ENCODE results near the gene MRAP2. TPM values are rescaled to one million over a fixed set of nuclear protein-coding genes. Genes with fewer than 3 reads are reported as not detected.
"Not testable (repeated sequence)": the region's sequence is repeated elsewhere in the genome, so short reads cannot be mapped to it uniquely, and the experiment has no call there.

The MRAP2 gene
- total RNA-seq, 2 experiments from 2014 or later = not detected

DNA sequence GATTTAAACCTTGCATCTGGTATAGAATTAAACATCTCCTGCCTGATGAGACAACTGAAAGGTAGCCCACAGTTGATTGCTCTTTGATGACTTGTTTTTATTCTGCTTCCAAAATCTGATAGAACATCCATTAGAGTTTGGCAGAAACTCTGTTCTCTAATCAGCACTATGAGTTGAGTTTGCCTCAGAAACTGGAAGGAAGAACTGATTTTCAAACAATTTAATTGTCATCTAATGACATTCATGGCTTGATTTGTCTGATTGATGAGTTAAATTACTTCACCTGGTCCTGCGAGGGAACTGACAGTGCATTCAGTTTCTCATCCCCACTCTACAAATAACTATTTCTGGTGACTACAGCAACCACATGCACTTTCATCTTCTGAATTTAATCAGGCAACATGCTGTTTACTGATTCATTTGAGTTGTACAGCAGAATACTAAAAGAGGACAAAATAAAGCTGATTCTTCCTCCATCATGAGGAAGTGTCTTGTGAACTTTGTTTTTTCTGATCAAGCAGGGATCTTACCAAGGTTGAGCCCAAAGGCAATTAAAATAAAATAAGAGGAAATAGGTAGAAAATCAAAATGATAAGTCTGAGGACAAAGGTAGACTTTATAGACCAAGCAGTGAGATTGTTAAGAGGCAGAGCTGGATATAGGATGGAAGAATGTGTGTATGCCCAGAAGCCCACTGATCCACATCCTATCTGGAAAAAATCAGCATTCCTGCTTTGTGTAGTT, 15.7 kb upstream of the MRAP2 start:
- Mint-ChIP-seq H3K9me3 (no peaks in the 10 kb centered on the region), H3K36me3 (ENCODE audit: low read depth) (no peaks in the 10 kb centered on the region), H3K27ac (no peak overlapping the region), H3K4me1 (ENCODE audit: low read depth) (no peaks in the 10 kb centered on the region), H3K4me3 (no peak overlapping the region), H3K27me3 (ENCODE audit: low read depth) (peaks cover 17% of the 10 kb centered on the region)
- CTCF ChIA-PET = no interaction called here
- intact Hi-C loops (cut with micrococcal nuclease) = no loop called here
- DNase-seq = no peak

DNA sequence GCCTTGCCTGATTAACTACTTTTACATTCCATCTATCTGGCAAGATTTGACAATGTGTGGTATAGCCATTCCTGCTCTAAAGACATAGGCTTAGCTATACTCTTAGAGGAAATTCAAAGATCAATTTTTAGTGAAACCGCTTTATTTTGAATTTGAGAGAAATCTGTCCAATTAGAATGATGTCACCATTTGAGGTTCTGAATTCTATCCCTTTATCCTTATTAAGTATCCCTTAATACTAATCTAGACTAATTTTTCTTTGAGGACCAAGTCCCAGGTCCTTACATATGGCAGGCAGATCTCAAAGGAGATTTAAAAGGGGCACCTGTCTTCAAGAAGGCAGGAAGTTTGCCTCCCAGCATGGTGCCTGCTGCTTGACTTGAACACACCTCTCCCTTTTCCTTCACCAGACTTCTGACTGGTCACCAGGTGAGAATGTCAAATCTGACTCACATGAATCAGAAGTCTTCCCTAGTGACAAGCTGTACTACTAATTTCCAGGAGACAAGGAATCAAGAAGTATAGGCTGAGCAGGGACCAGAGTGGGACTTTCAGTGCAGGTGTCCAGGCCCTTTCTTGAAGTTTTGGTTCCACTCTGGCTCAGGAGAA, 15.0 kb upstream of the MRAP2 start:
- intact Hi-C loops (cut with micrococcal nuclease) = no loop called here
- no peaks in the 10 kb centered on the region for H3K9me3 Mint-ChIP-seq
- no peak for DNase-seq
- no peak overlapping the region for H3K27ac Mint-ChIP-seq
- peaks cover 17% of the 10 kb centered on the region for H3K27me3 Mint-ChIP-seq (ENCODE audit: low read depth)
- H3K36me3 Mint-ChIP-seq (ENCODE audit: low read depth) = no peaks in the 10 kb centered on the region
- no peak overlapping the region for H3K4me3 Mint-ChIP-seq
- H3K4me1 Mint-ChIP-seq (ENCODE audit: low read depth) = no peaks in the 10 kb centered on the region
- CTCF ChIA-PET = interaction anchor here (0.7 kb wide), 1 partner anchor 750 kb away, joined by 6 read pairs; no protein-coding TSS in a partner anchor

DNA sequence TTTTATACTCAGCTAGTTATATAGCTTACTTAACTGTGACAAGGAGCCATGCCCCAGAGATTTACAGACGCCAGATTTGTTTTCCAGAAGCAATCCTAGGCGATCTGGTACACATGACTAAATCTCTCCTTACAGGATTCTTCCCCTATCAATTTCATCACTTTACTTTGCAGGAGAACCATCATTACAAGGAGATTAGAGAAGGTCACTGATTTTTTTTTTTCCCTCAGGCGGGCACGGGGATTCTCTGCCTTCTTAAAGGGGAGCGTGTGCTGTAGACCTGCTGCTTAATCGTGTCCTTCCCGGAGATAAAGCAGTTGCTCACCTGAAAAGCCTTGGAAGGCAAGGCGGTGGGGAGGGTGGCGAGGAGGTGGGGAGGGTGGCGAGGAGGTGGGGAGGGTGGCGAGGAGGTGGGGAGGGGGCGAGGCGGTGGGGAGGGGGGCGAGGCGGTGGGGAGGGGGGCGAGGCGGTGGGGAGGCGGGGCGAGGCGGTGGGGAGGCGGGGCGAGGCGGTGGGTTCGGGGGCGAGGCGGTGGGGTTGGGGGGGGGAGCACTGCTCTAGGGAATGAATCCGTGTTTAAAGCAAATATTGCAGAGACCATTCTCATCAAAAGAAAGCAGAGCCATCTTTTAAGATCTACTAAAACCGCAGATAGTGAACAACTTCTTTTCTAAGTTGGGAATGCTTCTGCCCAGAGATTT, 14.3 kb upstream of the MRAP2 start:
- Mint-ChIP-seq H3K27me3 (ENCODE audit: low read depth) (peaks cover 18% of the 10 kb centered on the region), H3K4me3 (no peak overlapping the region), H3K9me3 (no peaks in the 10 kb centered on the region), H3K4me1 (ENCODE audit: low read depth) (no peaks in the 10 kb centered on the region), H3K27ac (no peak overlapping the region), H3K36me3 (ENCODE audit: low read depth) (no peaks in the 10 kb centered on the region)
- DNase-seq = no peak
- CTCF ChIA-PET = interaction anchor here (0.6 to 0.7 kb wide), 2 partner anchors 247 to 750 kb away, joined by 3 to 6 read pairs; no protein-coding TSS in a partner anchor
- intact Hi-C loops (cut with micrococcal nuclease) = no loop called here

GRCh38 chr6:84019842-84020211, 13.7 kb upstream of the MRAP2 start:
- no peak for DNase-seq
- no peak overlapping the region for H3K27ac Mint-ChIP-seq
- H3K4me1 Mint-ChIP-seq (ENCODE audit: low read depth) = no peaks in the 10 kb centered on the region
- H3K9me3 Mint-ChIP-seq = no peaks in the 10 kb centered on the region
- H3K27me3 Mint-ChIP-seq (ENCODE audit: low read depth) = peaks cover 18% of the 10 kb centered on the region
- intact Hi-C loops (cut with micrococcal nuclease) = no loop called here
- no peak overlapping the region for H3K4me3 Mint-ChIP-seq
- H3K36me3 Mint-ChIP-seq (ENCODE audit: low read depth) = no peaks in the 10 kb centered on the region
- CTCF ChIA-PET = interaction anchor here (0.6 kb wide), 1 partner anchor 246 kb away, joined by 3 read pairs; no protein-coding TSS in a partner anchor

- peaks cover 20% of the 10 kb centered on the region for H3K27me3 Mint-ChIP-seq (ENCODE audit: low read depth)
Measured at GRCh38 chr6:84021625-84022024, 11.9 kb upstream of the MRAP2 start.

GRCh38 chr6:84026721-84027164, 6.8 kb upstream of the MRAP2 start:
- Mint-ChIP-seq H3K4me1 (ENCODE audit: low read depth) (no peaks in the 10 kb centered on the region), H3K4me3 (no peak overlapping the region), H3K27ac (no peak overlapping the region), H3K36me3 (ENCODE audit: low read depth) (no peaks in the 10 kb centered on the region), H3K27me3 (ENCODE audit: low read depth) (peaks cover 17% of the 10 kb centered on the region), H3K9me3 (peaks cover 7% of the 10 kb centered on the region)
- intact Hi-C loops (cut with micrococcal nuclease) = no loop called here
- CTCF ChIA-PET = no interaction called here
- no peak for DNase-seq

More at GRCh38 chr6:84021625-84022024, 11.9 kb upstream of the MRAP2 start:
- Mint-ChIP-seq H3K4me1 (ENCODE audit: low read depth) (no peaks in the 10 kb centered on the region), H3K36me3 (ENCODE audit: low read depth) (no peaks in the 10 kb centered on the region), H3K4me3 (no peak overlapping the region), H3K27ac (no peak overlapping the region), H3K9me3 (peaks cover 5% of the 10 kb centered on the region)
- no peak for DNase-seq
- CTCF ChIA-PET = no interaction called here
- intact Hi-C loops (cut with micrococcal nuclease) = no loop called here

- Mint-ChIP-seq H3K4me1 (ENCODE audit: low read depth) (no peaks in the 10 kb centered on the region), H3K27me3 (ENCODE audit: low read depth) (peaks cover 23% of the 10 kb centered on the region), H3K27ac (no peak overlapping the region), H3K36me3 (ENCODE audit: low read depth) (no peaks in the 10 kb centered on the region), H3K9me3 (peaks cover 7% of the 10 kb centered on the region), H3K4me3 (no peak overlapping the region)
- CTCF ChIA-PET = no interaction called here
- intact Hi-C loops (cut with micrococcal nuclease) = no loop called here
- DNase-seq = no peak
Measured at GRCh38 chr6:84027340-84028181, 6.0 kb upstream of the MRAP2 start.

GRCh38 chr6:84028350-84028749, 5.2 kb upstream of the MRAP2 start:
- intact Hi-C loops (cut with micrococcal nuclease) = no loop called here
- peaks cover 7% of the 10 kb centered on the region for H3K9me3 Mint-ChIP-seq
- H3K4me1 Mint-ChIP-seq (ENCODE audit: low read depth) = no peaks in the 10 kb centered on the region
- no peak overlapping the region for H3K4me3 Mint-ChIP-seq
- no peaks in the 10 kb centered on the region for H3K36me3 Mint-ChIP-seq (ENCODE audit: low read depth)
- H3K27me3 Mint-ChIP-seq (ENCODE audit: low read depth) = peaks cover 31% of the 10 kb centered on the region
- no peak for DNase-seq
- CTCF ChIA-PET = no interaction called here
- H3K27ac Mint-ChIP-seq = no peak overlapping the region

DNA sequence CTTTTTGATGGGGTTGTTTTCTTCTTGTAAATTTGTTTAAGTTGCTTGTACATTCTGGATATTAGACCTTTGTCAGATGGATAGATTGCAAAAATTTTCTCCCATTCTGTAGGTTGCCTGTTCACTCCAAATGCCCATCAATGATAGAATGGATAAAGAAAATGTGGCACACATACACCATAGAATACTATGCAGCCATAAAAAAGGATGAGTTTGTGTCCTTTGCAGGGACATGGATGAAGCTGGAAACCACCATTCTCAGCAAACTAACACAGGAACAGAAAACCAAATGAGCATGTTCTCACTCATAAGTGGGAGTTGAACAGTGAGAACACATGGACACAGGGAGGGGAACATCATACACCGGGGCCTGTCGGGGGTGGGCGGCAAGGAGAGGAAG, 1.6 kb upstream of the MRAP2 start:
- H3K9me3 Mint-ChIP-seq; H3K4me3 Mint-ChIP-seq; CTCF ChIA-PET; H3K27ac Mint-ChIP-seq; DNase-seq; intact Hi-C loops (cut with micrococcal nuclease); H3K4me1 Mint-ChIP-seq (ENCODE audit: low read depth); H3K36me3 Mint-ChIP-seq (ENCODE audit: low read depth): not testable (repeated sequence)
- peaks cover 49% of the 10 kb centered on the region for H3K27me3 Mint-ChIP-seq (ENCODE audit: low read depth)

DNA sequence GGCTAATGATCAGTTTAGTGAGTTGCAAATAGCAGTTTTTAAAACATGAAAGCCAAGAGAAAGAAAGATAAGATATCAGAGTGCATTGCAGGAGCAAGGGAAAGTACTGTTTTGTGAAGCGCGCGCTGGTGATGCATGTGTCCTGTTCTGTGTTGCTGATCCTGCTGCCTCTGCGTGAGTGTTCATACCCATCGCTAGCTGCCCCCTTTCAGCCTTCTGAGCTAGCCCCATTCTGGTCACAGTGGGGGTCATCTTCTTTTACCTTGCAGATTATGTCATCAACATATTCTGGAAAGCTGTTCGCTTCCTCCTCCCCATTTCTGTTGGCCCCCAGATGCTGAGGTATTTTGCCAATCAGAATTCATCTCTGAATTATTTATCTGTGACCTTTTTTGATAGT, 1.9 kb downstream of the MRAP2 start:
- Mint-ChIP-seq H3K27me3 (ENCODE audit: low read depth) (peaks cover 52% of the 10 kb centered on the region), H3K4me3 (no peak overlapping the region), H3K36me3 (ENCODE audit: low read depth) (no peaks in the 10 kb centered on the region), H3K9me3 (no peaks in the 10 kb centered on the region), H3K27ac (no peak overlapping the region), H3K4me1 (ENCODE audit: low read depth) (peaks cover 5% of the 10 kb centered on the region)
- no peak for DNase-seq
- CTCF ChIA-PET = interaction anchor here (0.6 kb wide), 1 partner anchor 185 kb away, joined by 3 read pairs; no protein-coding TSS in a partner anchor
- intact Hi-C loops (cut with micrococcal nuclease) = no loop called here

DNA sequence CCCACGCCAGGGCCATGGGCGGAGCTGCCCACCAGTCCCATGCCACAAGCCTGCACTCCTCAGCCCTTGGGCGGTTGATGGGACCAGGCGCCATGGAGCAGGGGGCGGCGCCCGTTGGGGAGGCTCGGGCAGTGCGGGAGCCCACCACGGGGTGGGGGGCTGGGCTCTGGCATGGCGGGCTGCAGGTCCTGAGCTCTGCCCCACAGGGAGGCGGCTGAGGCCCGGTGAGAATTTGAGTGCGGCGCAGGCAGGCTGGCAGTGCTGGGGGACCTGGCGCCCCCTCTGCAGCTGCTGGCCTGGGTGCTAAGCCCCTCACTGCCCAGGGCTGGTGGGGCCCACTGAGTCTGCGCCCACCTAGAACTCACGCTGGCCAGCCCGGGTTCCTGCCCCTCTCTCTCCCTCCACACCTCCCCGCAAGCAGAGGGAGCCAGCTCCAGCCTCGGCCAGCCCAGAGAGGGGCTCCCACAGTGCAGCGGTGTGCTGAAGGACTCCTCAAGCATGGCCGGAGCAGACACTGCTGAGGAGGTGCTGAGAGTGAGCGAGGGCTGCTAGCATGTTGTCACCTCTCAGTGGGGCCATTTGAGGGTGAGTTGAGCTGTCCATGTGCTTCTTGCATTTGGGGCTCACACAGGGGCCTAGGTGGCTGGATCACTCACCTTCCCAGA, 4.0 kb downstream of the MRAP2 start:
- CTCF ChIA-PET = no interaction called here
- intact Hi-C loops (cut with micrococcal nuclease) = no loop called here
- H3K27me3 Mint-ChIP-seq (ENCODE audit: low read depth) = peaks cover 41% of the 10 kb centered on the region

GRCh38 chr6:84042603-84043002, 9.0 kb downstream of the MRAP2 start:
- DNase-seq = no peak
- Mint-ChIP-seq H3K36me3 (ENCODE audit: low read depth) (no peaks in the 10 kb centered on the region), H3K9me3 (no peaks in the 10 kb centered on the region), H3K4me3 (no peak overlapping the region), H3K27me3 (ENCODE audit: low read depth) (peaks cover 13% of the 10 kb centered on the region), H3K27ac (no peak overlapping the region), H3K4me1 (ENCODE audit: low read depth) (no peaks in the 10 kb centered on the region)
- CTCF ChIA-PET = no interaction called here
- intact Hi-C loops (cut with micrococcal nuclease) = no loop called here

More for the DNA sequence above, 4.0 kb downstream of the MRAP2 start:
- no peak for DNase-seq
- H3K4me1 Mint-ChIP-seq (ENCODE audit: low read depth) = peaks cover 5% of the 10 kb centered on the region
- no peaks in the 10 kb centered on the region for H3K36me3 Mint-ChIP-seq (ENCODE audit: low read depth)
- no peak overlapping the region for H3K4me3 Mint-ChIP-seq
- no peak overlapping the region for H3K27ac Mint-ChIP-seq
- no peaks in the 10 kb centered on the region for H3K9me3 Mint-ChIP-seq

Data from activated naive CD4-positive, alpha-beta T cell treated with anti-CD3 and anti-CD28 coated beads for 36 hours (primary cell).